ENCODE results near the gene VGLL3. TPM values are rescaled to one million over a fixed set of nuclear protein-coding genes. Genes with fewer than 3 reads are reported as not detected.
"Not testable (repeated sequence)": the region's sequence is repeated elsewhere in the genome, so short reads cannot be mapped to it uniquely, and the experiment has no call there.

VGLL3 gene, protein sequence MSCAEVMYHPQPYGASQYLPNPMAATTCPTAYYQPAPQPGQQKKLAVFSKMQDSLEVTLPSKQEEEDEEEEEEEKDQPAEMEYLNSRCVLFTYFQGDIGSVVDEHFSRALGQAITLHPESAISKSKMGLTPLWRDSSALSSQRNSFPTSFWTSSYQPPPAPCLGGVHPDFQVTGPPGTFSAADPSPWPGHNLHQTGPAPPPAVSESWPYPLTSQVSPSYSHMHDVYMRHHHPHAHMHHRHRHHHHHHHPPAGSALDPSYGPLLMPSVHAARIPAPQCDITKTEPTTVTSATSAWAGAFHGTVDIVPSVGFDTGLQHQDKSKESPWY
- not detected for total RNA-seq

DNA sequence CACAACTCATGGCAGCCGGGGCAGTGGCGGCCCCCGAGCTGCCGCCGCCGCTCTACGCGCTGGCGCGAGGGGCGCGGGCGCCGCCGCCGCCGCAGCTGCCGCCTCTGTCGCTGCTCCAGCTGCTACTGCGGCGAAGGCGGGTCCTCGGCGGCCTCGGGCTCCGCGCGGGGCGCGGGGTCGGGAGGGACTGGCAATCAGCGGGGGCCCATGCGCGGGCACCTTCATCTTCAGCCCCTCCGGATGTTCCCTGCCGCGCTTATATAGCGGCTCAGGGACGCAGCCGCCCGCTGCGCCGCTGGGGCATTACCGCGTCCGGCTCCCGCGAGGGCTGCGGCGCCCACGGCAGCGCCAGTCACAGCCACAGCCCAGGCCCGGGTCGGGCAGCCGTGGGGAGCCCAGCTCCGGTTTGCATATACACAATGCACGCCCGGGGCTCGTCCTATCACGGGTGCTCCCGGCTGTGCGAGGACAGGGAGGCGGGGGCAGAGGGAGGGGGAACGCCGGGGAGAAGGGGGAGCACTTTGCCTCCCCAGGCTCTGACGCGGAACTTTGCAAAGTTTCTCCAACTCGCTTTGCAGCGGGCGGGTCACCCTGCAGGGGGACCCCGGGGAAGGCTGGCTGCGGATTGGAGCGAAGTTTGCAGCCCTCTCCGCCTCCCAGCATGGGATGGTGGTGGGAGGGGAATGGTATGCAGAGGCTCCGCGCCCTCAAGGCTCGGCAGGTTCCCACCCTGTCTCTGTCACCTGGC, at the start of gene VGLL3:
TSS of gene VGLL3 (minus strand) at position 416 of the 748 bp plus-strand sequence. CDS start at position 10, 406 bp downstream.
- Mint-ChIP-seq H3K4me1 (ENCODE audit: low read depth in 2 of 2) (no peaks in the 10 kb centered on the region), H3K4me3 (no peak within 1 kb of the TSS), H3K27me3 (peaks cover 0 to 9% of the 10 kb centered on the region in 2 donors), H3K27ac (no peak within 1 kb of the TSS), H3K9me3 (peaks cover 6% of the 10 kb centered on the region), H3K36me3 (no peaks in the 10 kb centered on the region)
- DNase-seq (ENCODE audit: low spot score) (no peak), ATAC-seq (peak; percentile 61 to 62)

DNA sequence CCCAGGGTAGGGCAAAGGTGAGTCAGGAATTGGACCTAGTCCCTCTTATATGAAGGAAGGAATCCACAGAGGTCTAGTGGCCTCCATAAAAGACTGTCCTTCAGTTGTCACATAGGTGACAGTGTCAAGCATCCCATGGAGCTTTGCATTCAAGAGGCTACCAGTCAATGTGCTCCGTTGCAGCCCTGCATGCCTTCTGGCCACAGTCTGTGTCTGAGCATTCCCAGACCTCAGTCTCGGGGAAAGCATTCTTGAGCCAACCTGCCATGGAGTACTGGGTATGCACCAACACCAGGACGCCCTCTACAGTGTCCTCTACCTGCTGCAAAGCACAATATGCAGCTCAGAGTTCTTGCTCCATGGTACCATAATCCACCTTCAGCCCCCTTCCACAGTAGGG, 46.7 kb upstream of the VGLL3 start:
- H3K9me3 Mint-ChIP-seq: peaks cover 8% of the 10 kb centered on the region
- no peak for ATAC-seq
- H3K27me3 Mint-ChIP-seq: no peaks in the 10 kb centered on the region
- no peak overlapping the region for H3K4me3 Mint-ChIP-seq
- no peaks in the 10 kb centered on the region for H3K4me1 Mint-ChIP-seq (ENCODE audit: low read depth in 2 of 2)
- no peaks in the 10 kb centered on the region for H3K36me3 Mint-ChIP-seq
- H3K27ac Mint-ChIP-seq: no peak overlapping the region
- DNase-seq (ENCODE audit: low spot score): no peak

DNA sequence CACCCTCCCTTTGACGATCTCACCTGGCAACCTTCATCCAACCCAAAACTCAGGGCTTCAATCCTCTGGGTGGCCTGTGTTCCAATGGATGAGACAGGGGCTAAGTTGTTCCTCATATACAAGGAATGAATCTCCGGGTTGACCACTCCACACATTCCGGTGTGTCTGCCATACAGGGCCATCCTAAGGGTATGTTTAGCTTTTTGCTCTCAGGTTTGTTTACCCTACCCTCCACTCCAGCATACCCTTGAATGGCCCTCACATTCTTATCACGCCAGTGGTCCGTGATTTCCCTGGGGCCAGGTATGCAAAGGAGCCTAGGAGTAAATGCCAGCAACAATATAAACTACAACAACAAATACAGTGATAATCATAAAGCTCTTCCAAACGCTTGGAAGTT, 45.7 kb upstream of the VGLL3 start:
- ATAC-seq (no peak), DNase-seq (ENCODE audit: low spot score) (no peak)
- Mint-ChIP-seq H3K4me3 (no peak overlapping the region), H3K36me3 (no peaks in the 10 kb centered on the region), H3K9me3 (peaks cover 9% of the 10 kb centered on the region), H3K27me3 (no peaks in the 10 kb centered on the region), H3K27ac (no peak overlapping the region), H3K4me1 (ENCODE audit: low read depth in 2 of 2) (no peaks in the 10 kb centered on the region)

DNA sequence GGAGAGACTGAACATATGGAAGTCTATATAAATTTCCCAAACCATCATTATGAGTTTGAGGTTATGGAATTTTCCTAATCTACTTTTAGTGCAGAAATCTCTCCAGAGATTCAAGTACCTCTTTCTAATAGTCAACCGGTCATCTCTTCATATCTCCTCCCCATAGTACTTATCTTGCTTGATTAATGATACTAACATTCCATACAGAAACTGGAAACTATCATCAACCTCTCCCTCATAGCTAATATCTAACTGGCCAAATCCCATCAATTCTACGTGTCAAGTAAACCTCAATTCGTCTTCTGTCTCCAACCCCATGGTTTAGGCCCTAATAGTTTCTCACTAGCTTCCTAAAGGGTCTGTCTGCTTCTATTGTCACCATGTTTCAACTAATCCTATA, 44.4 kb upstream of the VGLL3 start:
- no peaks in the 10 kb centered on the region for H3K27me3 Mint-ChIP-seq
- peaks cover 13% of the 10 kb centered on the region for H3K9me3 Mint-ChIP-seq
- DNase-seq (ENCODE audit: low spot score) (no peak), ATAC-seq (no peak)
- H3K36me3 Mint-ChIP-seq: no peaks in the 10 kb centered on the region
- H3K4me3 Mint-ChIP-seq: no peak overlapping the region
- no peaks in the 10 kb centered on the region for H3K4me1 Mint-ChIP-seq (ENCODE audit: low read depth in 2 of 2)
- H3K27ac Mint-ChIP-seq: no peak overlapping the region

DNA sequence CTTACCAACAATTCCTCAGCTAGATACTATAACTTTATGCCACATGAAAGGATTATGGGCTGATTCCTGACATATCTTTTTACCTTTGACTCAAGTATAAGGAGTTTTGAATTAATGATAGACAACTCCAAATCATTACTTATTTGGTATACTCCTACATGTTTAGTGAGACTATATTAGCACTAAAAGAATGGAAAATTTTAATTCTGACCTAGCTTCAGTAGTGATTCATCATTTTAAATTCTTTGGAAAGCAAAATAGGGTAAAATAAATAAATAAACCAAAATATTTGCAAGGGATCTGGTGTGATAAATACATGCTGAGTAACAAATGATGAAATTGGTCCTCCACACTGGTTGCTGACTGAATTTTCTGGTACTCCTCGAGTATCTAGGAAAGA, 42.3 kb upstream of the VGLL3 start:
- no peaks in the 10 kb centered on the region for H3K36me3 Mint-ChIP-seq
- ATAC-seq (no peak), DNase-seq (ENCODE audit: low spot score) (no peak)
- H3K27me3 Mint-ChIP-seq: no peaks in the 10 kb centered on the region
- no peaks in the 10 kb centered on the region for H3K4me1 Mint-ChIP-seq (ENCODE audit: low read depth in 2 of 2)
- no peak overlapping the region for H3K27ac Mint-ChIP-seq
- no peak overlapping the region for H3K4me3 Mint-ChIP-seq
- peaks cover 17% of the 10 kb centered on the region for H3K9me3 Mint-ChIP-seq

DNA sequence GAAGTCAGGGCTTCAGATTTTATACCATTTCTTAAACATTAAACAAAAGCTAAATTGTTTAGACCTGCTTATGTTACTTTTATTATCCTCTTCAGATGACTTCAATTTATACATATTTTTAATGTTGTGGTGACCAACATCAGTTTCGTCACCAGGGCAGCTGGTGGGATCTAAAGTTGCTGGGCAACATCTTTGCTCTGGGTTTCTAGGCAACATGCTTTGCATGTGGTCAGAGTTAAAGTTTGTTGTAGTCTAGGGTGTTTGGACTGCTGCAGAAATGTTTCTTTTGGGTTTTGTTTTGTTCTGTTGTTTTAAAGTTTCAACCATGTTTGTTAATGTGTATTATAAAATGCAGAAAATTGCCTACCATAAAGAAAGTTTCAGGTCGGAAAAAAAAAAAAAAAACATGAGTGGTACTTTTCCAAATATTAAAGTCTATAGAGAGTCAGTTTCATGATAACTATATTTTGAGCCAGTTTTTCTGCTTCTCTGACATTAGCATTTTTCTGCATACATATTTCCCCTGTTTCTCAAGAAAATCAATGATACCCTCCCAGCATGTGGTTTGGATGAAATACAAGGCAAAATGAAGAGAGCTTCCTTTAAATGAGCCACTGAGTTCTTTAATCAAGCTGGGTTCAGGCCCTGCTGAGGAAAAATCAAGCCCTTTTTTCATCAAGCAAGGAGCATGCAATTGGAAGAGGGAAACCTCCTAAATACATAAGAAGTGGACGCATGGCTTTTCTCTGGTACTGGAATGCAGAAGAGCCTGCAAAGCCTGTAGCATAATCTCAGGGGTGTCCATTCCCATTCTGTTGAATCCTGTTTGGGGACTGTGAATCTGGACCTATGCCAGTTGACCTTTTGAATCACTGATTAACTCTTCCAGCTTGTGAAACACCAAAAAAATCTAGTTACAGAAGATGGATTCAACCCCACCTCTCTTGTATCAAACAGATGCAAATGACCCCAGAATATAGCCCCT, 35.0 kb upstream of the VGLL3 start:
- no peaks in the 10 kb centered on the region for H3K36me3 Mint-ChIP-seq
- H3K9me3 Mint-ChIP-seq: peaks cover 10% of the 10 kb centered on the region
- H3K4me1 Mint-ChIP-seq (ENCODE audit: low read depth in 2 of 2): no peaks in the 10 kb centered on the region
- H3K4me3 Mint-ChIP-seq: no peak overlapping the region
- no peaks in the 10 kb centered on the region for H3K27me3 Mint-ChIP-seq
- H3K27ac Mint-ChIP-seq: no peak overlapping the region
- no peak for DNase-seq (ENCODE audit: low spot score)
- ATAC-seq: no peak

DNA sequence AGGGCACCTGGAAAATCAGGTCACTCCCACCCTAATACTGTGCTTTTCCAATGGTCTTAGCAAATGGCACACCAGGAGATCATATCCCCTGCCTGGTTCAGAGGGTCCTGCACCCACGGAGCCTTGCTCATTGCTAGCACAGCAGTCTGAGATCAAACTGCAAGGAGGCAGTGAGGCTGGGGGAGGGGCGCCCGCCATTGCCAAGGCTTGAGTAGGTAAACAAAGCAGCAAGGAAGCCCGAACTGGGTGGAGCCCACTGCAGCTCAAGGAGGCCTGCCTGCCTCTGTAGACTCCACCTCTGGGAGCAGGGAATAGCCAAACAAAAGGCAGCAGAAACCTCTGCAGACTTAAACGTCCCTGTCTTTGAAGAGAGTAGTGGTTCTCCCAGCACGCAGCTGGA, 26.4 kb upstream of the VGLL3 start:
- not testable (repeated sequence) for ATAC-seq; H3K27me3 Mint-ChIP-seq; DNase-seq (ENCODE audit: low spot score); H3K4me3 Mint-ChIP-seq; H3K4me1 Mint-ChIP-seq (ENCODE audit: low read depth in 2 of 2); H3K27ac Mint-ChIP-seq; H3K36me3 Mint-ChIP-seq
- H3K9me3 Mint-ChIP-seq: peaks cover 27% of the 10 kb centered on the region

DNA sequence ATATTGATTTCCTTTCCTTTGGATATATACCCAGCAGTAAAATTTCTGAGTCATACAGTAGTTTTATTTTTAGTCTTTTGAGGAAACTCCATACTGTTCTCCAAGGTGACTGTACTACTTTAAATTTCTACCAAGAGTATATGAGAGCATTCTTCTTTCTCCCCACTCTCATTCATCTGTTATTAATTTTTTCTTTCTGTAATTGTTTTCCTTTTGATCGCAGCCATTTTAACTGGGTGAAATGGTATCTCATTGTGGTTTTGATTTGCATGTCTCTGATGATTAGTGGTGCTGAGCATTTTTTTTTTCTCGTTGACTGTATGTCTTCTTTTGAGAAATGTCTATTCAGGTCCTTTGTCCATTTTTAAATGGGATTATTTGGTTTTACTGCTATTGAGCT, 18.3 kb upstream of the VGLL3 start:
- H3K36me3 Mint-ChIP-seq: no peaks in the 10 kb centered on the region
- no peak overlapping the region for H3K4me3 Mint-ChIP-seq
- H3K27me3 Mint-ChIP-seq: no peaks in the 10 kb centered on the region
- no peak overlapping the region for H3K27ac Mint-ChIP-seq
- no peak for DNase-seq (ENCODE audit: low spot score)
- peaks cover 15% of the 10 kb centered on the region for H3K9me3 Mint-ChIP-seq
- H3K4me1 Mint-ChIP-seq (ENCODE audit: low read depth in 2 of 2): no peaks in the 10 kb centered on the region
- no peak for ATAC-seq

DNA sequence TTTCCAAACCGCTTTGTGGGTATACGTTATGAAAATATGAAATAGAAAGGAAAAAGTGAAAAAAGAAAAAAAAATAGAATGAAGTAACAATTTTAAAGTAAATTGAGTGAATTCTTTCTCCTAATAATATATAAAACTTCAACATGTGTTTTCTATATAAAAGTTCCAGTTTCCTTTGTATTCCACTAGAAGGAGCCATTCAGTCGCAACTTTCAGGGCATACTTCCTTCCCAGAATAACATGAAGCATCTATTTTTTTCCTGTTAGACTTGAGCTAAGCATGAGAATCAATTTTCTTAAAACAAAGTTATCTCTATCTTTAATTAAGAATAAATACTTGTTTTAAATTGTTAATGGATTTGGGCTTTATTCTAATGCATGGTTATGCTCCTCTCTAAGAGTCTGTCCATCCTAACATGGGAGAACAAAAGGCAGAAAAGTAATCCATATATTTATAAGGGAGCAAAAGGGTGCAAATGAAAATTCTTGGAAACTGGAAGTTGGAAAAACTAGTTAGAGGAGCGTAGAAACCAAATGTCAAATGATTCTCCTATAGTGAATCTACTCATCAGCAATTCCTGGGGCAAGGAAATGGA, 16.0 kb upstream of the VGLL3 start:
- no peak overlapping the region for H3K27ac Mint-ChIP-seq
- H3K4me3 Mint-ChIP-seq: no peak overlapping the region
- H3K4me1 Mint-ChIP-seq (ENCODE audit: low read depth in 2 of 2): no peaks in the 10 kb centered on the region
- no peaks in the 10 kb centered on the region for H3K27me3 Mint-ChIP-seq
- H3K36me3 Mint-ChIP-seq: no peaks in the 10 kb centered on the region
- H3K9me3 Mint-ChIP-seq: peaks cover 3% of the 10 kb centered on the region
- DNase-seq (ENCODE audit: low spot score) (no peak), ATAC-seq (no peak)

DNA sequence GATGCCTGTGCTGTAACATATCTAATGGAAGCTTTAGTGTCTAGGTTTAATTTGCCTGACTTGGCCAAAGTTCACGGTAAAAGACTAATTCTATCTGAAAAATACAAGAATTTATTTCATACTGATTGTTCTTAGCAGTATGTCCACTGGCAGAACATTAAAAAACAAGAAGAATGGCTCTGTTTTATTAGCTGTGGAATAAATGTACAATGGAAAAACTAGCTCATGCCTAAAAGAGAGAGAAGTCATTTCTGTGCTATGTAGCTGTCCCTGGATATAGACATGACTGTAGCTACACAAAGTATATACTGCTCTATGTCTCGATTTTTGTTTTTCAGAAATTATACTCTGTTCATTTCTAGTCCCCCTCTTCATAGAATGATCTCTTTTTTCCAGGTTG, 13.9 kb upstream of the VGLL3 start:
- Mint-ChIP-seq H3K4me1 (ENCODE audit: low read depth in 2 of 2) (no peaks in the 10 kb centered on the region), H3K4me3 (no peak overlapping the region), H3K27me3 (no peaks in the 10 kb centered on the region), H3K9me3 (peaks cover 3% of the 10 kb centered on the region), H3K27ac (no peak overlapping the region), H3K36me3 (no peaks in the 10 kb centered on the region)
- DNase-seq (ENCODE audit: low spot score) (no peak), ATAC-seq (no peak)

DNA sequence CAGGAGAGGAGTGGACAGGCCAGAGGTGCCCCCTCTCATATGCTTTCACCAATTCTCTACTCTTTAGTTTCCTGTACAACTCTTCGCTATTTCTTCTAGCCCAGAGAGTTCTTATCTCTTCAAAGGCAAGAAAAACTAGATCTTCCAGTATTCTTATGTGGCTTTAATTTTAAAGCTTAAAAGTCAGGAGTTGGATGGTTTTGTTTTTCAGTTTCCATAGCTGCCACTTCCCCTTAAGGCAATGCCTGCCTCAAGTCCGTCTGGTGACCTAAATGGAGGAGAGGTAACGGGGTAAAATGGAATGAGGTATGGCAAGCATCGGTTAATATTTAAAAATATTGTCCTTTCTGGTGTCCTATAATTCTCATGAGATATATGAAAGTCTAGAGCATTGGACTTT, 11.4 kb upstream of the VGLL3 start:
- no peaks in the 10 kb centered on the region for H3K27me3 Mint-ChIP-seq
- H3K4me1 Mint-ChIP-seq (ENCODE audit: low read depth in 2 of 2): no peaks in the 10 kb centered on the region
- H3K27ac Mint-ChIP-seq: no peak overlapping the region
- ATAC-seq (no peak), DNase-seq (ENCODE audit: low spot score) (no peak)
- no peaks in the 10 kb centered on the region for H3K36me3 Mint-ChIP-seq
- peaks cover 2% of the 10 kb centered on the region for H3K9me3 Mint-ChIP-seq
- no peak overlapping the region for H3K4me3 Mint-ChIP-seq

DNA sequence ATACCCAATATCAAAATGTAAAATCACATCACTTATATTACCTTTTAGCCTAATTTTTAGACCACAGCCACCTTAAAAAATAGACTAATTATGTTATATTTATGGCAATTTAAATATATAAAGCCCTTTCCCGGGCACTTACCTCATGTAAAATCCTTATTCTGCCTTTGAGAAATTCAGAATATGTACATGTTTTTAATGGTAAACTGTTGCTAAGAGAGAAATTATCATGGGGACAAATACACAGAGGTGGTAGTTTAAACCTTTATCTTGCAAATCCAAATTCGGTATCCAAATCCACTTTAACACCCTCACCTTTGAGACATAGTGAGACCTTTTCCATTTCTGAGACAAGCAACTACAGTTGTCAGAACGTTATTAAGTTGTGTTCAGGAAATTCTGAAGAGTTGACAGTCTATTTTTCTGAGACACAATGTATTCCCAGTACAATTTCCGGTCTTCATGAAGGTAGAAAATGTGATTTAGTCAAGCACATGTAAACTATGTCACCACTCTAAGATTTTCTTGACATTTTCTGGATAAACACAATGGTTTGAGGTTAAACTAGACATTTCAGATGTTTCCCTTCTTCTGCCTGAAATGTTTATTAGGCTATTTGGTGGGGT, 10.6 kb upstream of the VGLL3 start:
- no peaks in the 10 kb centered on the region for H3K4me1 Mint-ChIP-seq (ENCODE audit: low read depth in 2 of 2)
- H3K4me3 Mint-ChIP-seq: no peak overlapping the region
- peaks cover 6% of the 10 kb centered on the region for H3K9me3 Mint-ChIP-seq
- no peak overlapping the region for H3K27ac Mint-ChIP-seq
- no peak for ATAC-seq
- H3K27me3 Mint-ChIP-seq: no peaks in the 10 kb centered on the region
- H3K36me3 Mint-ChIP-seq: no peaks in the 10 kb centered on the region
- no peak for DNase-seq (ENCODE audit: low spot score)

DNA sequence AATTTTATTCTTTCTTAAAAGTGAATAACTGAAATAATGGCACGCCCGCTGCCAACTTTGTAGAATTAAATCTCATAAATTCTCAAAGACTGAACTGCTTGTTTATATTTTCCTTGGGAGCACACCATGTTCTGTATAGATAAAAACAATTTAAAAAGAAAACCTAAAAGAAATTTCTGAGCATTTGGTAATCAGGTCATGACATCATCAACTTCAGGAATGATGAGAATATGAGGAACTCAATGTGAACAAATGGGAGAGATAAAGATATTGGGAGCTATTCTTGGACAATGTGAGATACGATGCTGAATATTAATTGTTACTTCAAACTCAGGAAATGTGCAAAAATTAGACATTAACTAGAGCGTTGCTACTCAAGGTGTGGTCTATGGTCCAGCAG, 10.0 kb upstream of the VGLL3 start:
- H3K9me3 Mint-ChIP-seq: peaks cover 8% of the 10 kb centered on the region
- no peak overlapping the region for H3K4me3 Mint-ChIP-seq
- ATAC-seq: no peak
- H3K36me3 Mint-ChIP-seq: no peaks in the 10 kb centered on the region
- H3K4me1 Mint-ChIP-seq (ENCODE audit: low read depth in 2 of 2): no peaks in the 10 kb centered on the region
- no peaks in the 10 kb centered on the region for H3K27me3 Mint-ChIP-seq
- no peak overlapping the region for H3K27ac Mint-ChIP-seq
- DNase-seq (ENCODE audit: low spot score): no peak
